ENCODE measurements around the gene SIN3B.
"Not testable (repeated sequence)": the region's sequence is repeated elsewhere in the genome, so short reads cannot be mapped to it uniquely, and the experiment has no call there.

Gene SIN3B

GRCh38 chr19:16829010-16829821 lies at the start of gene SIN3B:
Gene SIN3B, plus strand, starts transcription at chr19:16829398. Its CDS starts 23 bp downstream, at chr19:16829421.
- peak; percentile 75 for DNase-seq

GRCh38 chr19:16779539-16780163 lies 49.5 kb upstream of the SIN3B start:
- DNase-seq, result no peak

GRCh38 chr19:16782719-16783118 lies 46.5 kb upstream of the SIN3B start:
- DNase-seq, result no peak

GRCh38 chr19:16788479-16788878 lies 40.7 kb upstream of the SIN3B start:
- no peak for DNase-seq

- no peak for DNase-seq
Observed at GRCh38 chr19:16789238-16789637, 40.0 kb upstream of the SIN3B start.

- DNase-seq, result no peak
Observed at GRCh38 chr19:16790051-16790450, 39.1 kb upstream of the SIN3B start.

GRCh38 chr19:16791942-16792341 lies 37.3 kb upstream of the SIN3B start:
- DNase-seq, result no peak

GRCh38 chr19:16794456-16795441 lies 34.4 kb upstream of the SIN3B start:
- no peak for DNase-seq

GRCh38 chr19:16795731-16796130 lies 33.5 kb upstream of the SIN3B start:
- no peak for DNase-seq

GRCh38 chr19:16797876-16798275 lies 31.3 kb upstream of the SIN3B start:
- no peak for DNase-seq

- not testable (repeated sequence) for DNase-seq
Observed at GRCh38 chr19:16798326-16798725, 30.9 kb upstream of the SIN3B start.

- no peak for DNase-seq
Observed at GRCh38 chr19:16799740-16800139, 29.5 kb upstream of the SIN3B start.

- no peak for DNase-seq
Observed at GRCh38 chr19:16801600-16802013, 27.6 kb upstream of the SIN3B start.

GRCh38 chr19:16804176-16804575 lies 25.0 kb upstream of the SIN3B start:
- DNase-seq, result no peak

- DNase-seq, result no peak
Observed at GRCh38 chr19:16807549-16808284, 21.5 kb upstream of the SIN3B start.

- DNase-seq, result no peak
Observed at GRCh38 chr19:16814526-16815100, 14.6 kb upstream of the SIN3B start.

GRCh38 chr19:16820056-16820455 lies 9.1 kb upstream of the SIN3B start:
- no peak for DNase-seq

GRCh38 chr19:16821081-16821480 lies 8.1 kb upstream of the SIN3B start:
- no peak for DNase-seq

GRCh38 chr19:16822648-16823047 lies 6.5 kb upstream of the SIN3B start:
- DNase-seq, result no peak

- DNase-seq, result no peak
Observed at GRCh38 chr19:16824658-16825311, 4.4 kb upstream of the SIN3B start.

- DNase-seq, result peak; percentile 18
Observed at GRCh38 chr19:16825312-16826052, 3.7 kb upstream of the SIN3B start.
